ENCODE data around the gene DDX6.
"Not testable (repeated sequence)": the region's sequence is repeated elsewhere in the genome, so short reads cannot be mapped to it uniquely, and the experiment has no call there.

Gene DDX6

GRCh38 chr11:118717733-118718132, 73.2 kb downstream of the DDX6 start:
- not testable (repeated sequence) for H4K20me1 ChIP-seq, H3K9me3 ChIP-seq, H3K4me3 ChIP-seq, H3K9ac ChIP-seq, H3K4me2 ChIP-seq, H3K27me3 ChIP-seq, H3K27ac ChIP-seq, H3K36me3 ChIP-seq
- H3K4me1 ChIP-seq = peaks cover 17% of the 10 kb centered on the region

- H3K27me3 ChIP-seq, H3K4me3 ChIP-seq, H3K36me3 ChIP-seq, H4K20me1 ChIP-seq, H3K9me3 ChIP-seq, H3K9ac ChIP-seq, H3K4me2 ChIP-seq, H3K27ac ChIP-seq: not testable (repeated sequence)
- H3K4me1 ChIP-seq = peaks cover 17% of the 10 kb centered on the region
These were observed 73.7 kb downstream of the DDX6 start for GRCh38 chr11:118717221-118717620.

DNA sequence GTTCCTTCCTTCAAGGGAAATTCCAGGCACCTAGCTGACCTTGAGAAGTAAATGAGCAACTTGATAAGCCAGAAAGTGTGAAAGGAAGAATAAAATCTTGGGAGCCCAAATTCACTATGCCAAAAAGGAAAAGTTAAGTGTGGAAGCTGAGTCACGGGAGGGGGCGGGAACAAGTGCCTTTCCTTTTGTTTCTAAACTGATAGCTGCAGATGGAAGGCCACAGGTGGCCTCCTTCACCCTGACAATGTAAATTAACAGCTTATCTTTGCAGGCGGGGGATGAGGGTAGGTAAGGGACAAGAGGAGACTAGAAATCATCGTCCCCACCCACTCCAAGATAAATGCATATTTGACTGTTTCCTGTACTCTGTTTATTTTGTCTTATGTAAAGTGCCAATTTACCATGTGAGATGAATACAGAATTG, 75.1 kb downstream of the DDX6 start:
- no peaks in the 10 kb centered on the region for H3K36me3 ChIP-seq
- peak overlapping the region; percentile 18; the same call in 1 of the 2 replicates for H3K27ac ChIP-seq
- TF ChIP-seq Cebpa-rat (IDR thresholded peaks at IDR 0.05) = no peak
- peak overlapping the region; percentile 44 for H3K4me2 ChIP-seq
- no peaks in the 10 kb centered on the region for H3K27me3 ChIP-seq
- no peaks in the 10 kb centered on the region for H4K20me1 ChIP-seq
- peaks cover 17% of the 10 kb centered on the region for H3K4me1 ChIP-seq
- peak overlapping the region; percentile 51; the same call in 1 of the 2 replicates for H3K9ac ChIP-seq
- H3K9me3 ChIP-seq = no peaks in the 10 kb centered on the region
- H3K4me3 ChIP-seq = no peak overlapping the region

DNA sequence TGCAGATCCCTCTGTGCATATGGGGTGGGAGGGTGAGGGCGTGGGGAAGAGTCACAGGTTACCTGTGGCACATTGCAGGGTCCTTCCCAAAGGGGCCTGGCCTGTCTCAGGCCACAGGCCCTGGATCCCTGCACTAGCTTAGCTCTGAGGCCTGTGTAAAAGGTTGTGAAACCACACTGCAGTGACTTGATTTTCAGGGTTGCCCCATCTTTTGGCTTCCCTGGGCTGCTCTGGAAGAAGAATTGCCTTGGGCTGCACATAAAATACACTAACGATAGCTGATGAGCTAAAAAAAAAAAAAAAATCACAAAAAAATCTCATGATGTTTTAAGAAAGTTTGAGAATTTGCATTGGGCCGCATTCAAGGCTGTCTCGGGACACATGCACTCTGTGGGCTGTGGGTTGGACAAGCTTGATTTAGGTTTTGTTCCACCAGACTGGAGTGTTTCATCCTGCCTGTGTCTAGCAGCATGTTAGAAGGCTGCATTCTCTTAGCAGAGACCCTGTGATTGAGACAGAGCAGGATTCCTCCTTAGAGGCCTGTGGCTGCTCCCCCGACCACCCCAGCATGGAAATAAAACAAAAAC, 75.6 kb downstream of the DDX6 start:
- no peaks in the 10 kb centered on the region for H3K36me3 ChIP-seq
- H3K4me1 ChIP-seq = peaks cover 17% of the 10 kb centered on the region
- H3K27me3 ChIP-seq = no peaks in the 10 kb centered on the region
- H3K9ac ChIP-seq = peak overlapping the region; percentile 51; the same call in 1 of the 2 replicates
- TF ChIP-seq Cebpa-rat (IDR thresholded peaks at IDR 0.05) = no peak
- H4K20me1 ChIP-seq = no peaks in the 10 kb centered on the region
- H3K27ac ChIP-seq = peak overlapping the region; percentile 18; the same call in 1 of the 2 replicates
- no peaks in the 10 kb centered on the region for H3K9me3 ChIP-seq
- H3K4me3 ChIP-seq = no peak overlapping the region
- peak overlapping the region; percentile 44 for H3K4me2 ChIP-seq

DNA sequence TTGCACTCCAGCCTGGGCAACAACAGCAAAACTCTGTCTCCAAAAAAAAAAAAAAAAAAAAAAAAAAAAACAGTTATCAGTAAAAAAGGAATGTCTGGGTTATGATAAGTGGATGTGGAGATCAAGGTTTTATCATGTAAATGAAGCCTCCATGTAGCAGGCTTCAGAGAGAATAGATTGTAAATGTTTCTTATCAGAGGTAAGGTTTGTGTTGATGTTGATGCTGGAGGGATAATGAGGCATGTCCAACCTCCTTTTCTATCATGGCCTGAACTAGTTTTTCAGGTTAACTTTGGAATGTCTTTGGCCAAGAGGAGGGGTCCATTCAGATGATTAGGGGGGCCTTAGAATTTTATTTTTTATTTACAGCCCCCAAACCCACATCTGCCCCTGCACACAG, 76.1 kb downstream of the DDX6 start:
- no peak overlapping the region for H3K4me3 ChIP-seq
- no peak for TF ChIP-seq Cebpa-rat (IDR thresholded peaks at IDR 0.05)
- H3K9me3 ChIP-seq = no peaks in the 10 kb centered on the region
- H4K20me1 ChIP-seq = no peaks in the 10 kb centered on the region
- H3K9ac ChIP-seq = no peak overlapping the region
- H3K4me2 ChIP-seq = peak overlapping the region; percentile 44
- peaks cover 17% of the 10 kb centered on the region for H3K4me1 ChIP-seq
- H3K36me3 ChIP-seq = no peaks in the 10 kb centered on the region
- no peak overlapping the region for H3K27ac ChIP-seq
- no peaks in the 10 kb centered on the region for H3K27me3 ChIP-seq

- not testable (repeated sequence) for H3K4me3 ChIP-seq, H3K27ac ChIP-seq
These were observed 76.5 kb downstream of the DDX6 start for GRCh38 chr11:118714416-118714815.

DNA sequence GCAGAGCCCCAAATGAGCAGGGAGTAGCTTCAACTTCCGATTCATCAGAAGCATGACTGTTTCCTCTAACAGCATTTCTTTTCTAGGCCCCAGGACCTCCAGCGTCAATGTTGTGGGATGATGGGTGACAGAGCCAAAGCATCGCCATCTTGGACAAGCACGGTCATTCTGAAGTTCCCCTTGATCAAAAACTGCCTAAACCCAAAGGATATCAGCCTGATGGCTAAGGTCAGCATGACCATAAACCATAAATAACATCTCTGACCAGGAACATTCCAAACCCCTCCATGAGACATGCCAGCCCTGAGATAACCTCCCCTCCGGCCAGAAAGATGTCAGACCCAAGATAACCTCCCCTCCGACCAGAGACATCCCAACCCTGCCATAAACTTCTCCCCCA, 82.7 kb downstream of the DDX6 start:
- Histone ChIP-seq H3K4me2 (no peak overlapping the region), H3K9ac (no peak overlapping the region)
- TF ChIP-seq Cebpa-rat (IDR thresholded peaks at IDR 0.05) = no peak

More at GRCh38 chr11:118714416-118714815, 76.5 kb downstream of the DDX6 start:
- H4K20me1 ChIP-seq, H3K9ac ChIP-seq, H3K4me2 ChIP-seq, H3K27me3 ChIP-seq, H3K9me3 ChIP-seq, H3K36me3 ChIP-seq: not testable (repeated sequence)
- peaks cover 17% of the 10 kb centered on the region for H3K4me1 ChIP-seq

GRCh38 chr11:118706546-118706825, 84.5 kb downstream of the DDX6 start:
- H3K9ac ChIP-seq = no peak overlapping the region
- no peak for TF ChIP-seq Cebpa-rat (IDR thresholded peaks at IDR 0.05)
- no peaks in the 10 kb centered on the region for H3K36me3 ChIP-seq

More for the DNA sequence above, 82.7 kb downstream of the DDX6 start:
- no peaks in the 10 kb centered on the region for H4K20me1 ChIP-seq
- H3K36me3 ChIP-seq = no peaks in the 10 kb centered on the region
- H3K27me3 ChIP-seq = no peaks in the 10 kb centered on the region
- no peak overlapping the region for H3K4me3 ChIP-seq
- H3K9me3 ChIP-seq = no peaks in the 10 kb centered on the region
- peaks cover 39% of the 10 kb centered on the region for H3K4me1 ChIP-seq
- H3K27ac ChIP-seq = no peak overlapping the region

DNA sequence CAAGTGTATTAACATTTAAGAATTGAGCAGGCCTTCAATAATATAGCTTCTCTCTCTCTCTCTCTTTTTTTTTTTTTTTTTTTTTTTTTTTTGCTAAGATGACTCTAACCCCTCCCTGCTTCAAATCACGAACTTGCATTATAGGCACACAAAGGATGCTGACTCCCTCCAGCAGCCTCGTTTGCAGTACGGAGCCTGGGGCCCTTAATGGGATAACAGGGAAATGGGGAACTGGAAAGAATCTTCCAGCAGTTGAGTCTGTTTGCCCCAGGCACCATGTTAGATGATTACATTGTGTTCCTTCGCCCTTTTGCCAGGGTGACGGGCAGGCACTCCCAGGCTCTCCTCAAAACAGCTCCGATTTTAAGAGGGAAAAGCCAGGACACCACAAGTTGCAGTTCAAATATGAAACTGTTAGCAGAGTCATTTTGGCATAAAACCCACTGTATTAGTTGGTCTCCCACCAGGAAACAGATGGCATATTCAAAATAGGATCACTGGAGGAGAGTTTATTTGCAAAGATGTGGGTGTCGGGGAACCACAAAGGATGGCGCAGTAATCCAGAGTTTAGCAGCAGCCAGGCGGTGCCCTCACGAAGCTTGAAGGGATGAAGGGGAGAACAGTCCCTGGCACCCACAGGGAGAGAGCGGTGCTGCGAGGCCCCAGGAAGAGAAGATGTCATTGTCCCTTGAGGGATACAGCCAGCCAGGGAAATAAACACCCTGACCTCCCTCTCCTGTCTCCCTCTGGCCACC, 85.0 kb downstream of the DDX6 start:
- Histone ChIP-seq H3K4me3 (no peak overlapping the region), H4K20me1 (no peaks in the 10 kb centered on the region), H3K9me3 (peaks cover under 1% of the 10 kb centered on the region; the same call in 1 of the 2 replicates), H3K4me2 (peak overlapping the region; percentile 77), H3K36me3 (no peaks in the 10 kb centered on the region), H3K9ac (no peak overlapping the region), H3K27ac (peak overlapping the region; percentile 39; the same call in 1 of the 2 replicates), H3K27me3 (no peaks in the 10 kb centered on the region), H3K4me1 (peaks cover 39% of the 10 kb centered on the region)
- no peak for TF ChIP-seq Cebpa-rat (IDR thresholded peaks at IDR 0.05)

More at GRCh38 chr11:118706546-118706825, 84.5 kb downstream of the DDX6 start:
- H3K4me2 ChIP-seq = peak overlapping the region; percentile 77
- H3K4me1 ChIP-seq = peaks cover 39% of the 10 kb centered on the region
- H3K27me3 ChIP-seq = no peaks in the 10 kb centered on the region
- H3K27ac ChIP-seq = peak overlapping the region; percentile 31; the same call in 1 of the 2 replicates
- H3K4me3 ChIP-seq = no peak overlapping the region
- no peaks in the 10 kb centered on the region for H3K9me3 ChIP-seq
- no peaks in the 10 kb centered on the region for H4K20me1 ChIP-seq

DNA sequence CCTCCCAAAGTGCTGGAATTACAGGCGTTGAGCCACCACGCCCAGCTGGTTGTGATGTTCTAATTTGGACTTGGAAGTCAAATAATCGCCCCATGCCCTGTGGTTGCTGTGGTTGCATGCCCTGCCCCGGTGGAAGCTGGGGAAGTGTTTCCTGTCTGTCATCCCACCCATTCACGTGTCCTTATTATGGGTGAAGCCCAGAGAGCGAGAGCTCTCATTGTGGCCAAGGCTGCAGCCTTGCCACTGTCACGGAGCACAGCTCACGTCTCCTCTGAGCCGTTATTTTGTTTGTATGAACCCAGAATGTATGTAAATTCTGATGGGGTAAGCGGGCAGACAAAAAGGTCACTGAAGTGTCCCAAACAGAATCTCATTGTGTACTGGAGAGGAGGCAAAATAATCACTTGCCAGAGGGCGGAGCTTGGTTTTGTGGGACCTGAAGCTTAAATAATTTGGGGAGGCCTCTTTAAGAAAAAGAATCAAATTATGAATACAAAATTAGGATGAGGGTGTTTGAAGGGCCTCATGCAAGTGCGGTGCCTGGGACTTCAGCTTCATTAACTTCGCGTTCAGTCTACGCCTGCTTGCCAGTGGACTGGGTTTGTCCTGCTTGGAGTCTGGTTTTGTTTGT, 85.7 kb downstream of the DDX6 start:
- Histone ChIP-seq H3K9ac (peak overlapping the region; percentile 26), H4K20me1 (no peaks in the 10 kb centered on the region), H3K36me3 (no peaks in the 10 kb centered on the region), H3K27ac (peak overlapping the region; percentile 39; the same call in 1 of the 2 replicates), H3K4me2 (peak overlapping the region; percentile 77), H3K9me3 (peaks cover 8% of the 10 kb centered on the region), H3K27me3 (no peaks in the 10 kb centered on the region), H3K4me1 (peaks cover 39% of the 10 kb centered on the region), H3K4me3 (no peak overlapping the region)
- no peak for TF ChIP-seq Cebpa-rat (IDR thresholded peaks at IDR 0.05)

Data from BLaER1 (cell line).